Naive B cell (primary cell): Measurements from ENCODE around the gene SRSF4. TPM values are rescaled to one million over a fixed set of nuclear protein-coding genes. Genes with fewer than 3 reads are reported as not detected.

ENCODE experiments used
- ATAC-seq, 2 donors: fragments of 150-1000 bp; cut with Tn5 transposase; 2 replicates each; pipeline ENCODE4 v1.10.0; 2021; ENCODE audit warnings: low read depth in 2 of 2, mild to moderate bottlenecking in 2 of 2, moderate library complexity in 2 of 2
- DNase-seq: peaks from one replicate; pipeline ENCODE4 v3.0.0; 2022
- H3K27ac Mint-ChIP-seq, 6 donors: one replicate each; pipeline ENCODE4 v1.8.0; 2020 to 2022; ENCODE audit warnings: mild to moderate bottlenecking in 6 of 6, mixed read lengths in 6 of 6, moderate library complexity in 5 of 6, inconsistent platforms in 2 of 6
- H3K27me3 Mint-ChIP-seq, 3 donors: one replicate each; pipeline ENCODE4 v1.8.0; 2021 to 2022; ENCODE audit warnings: mixed read lengths in 3 of 3, mild to moderate bottlenecking in 1 of 3
- H3K36me3 Mint-ChIP-seq, 2 donors: one replicate each; pipeline ENCODE4 v1.8.0; 2020 to 2022; ENCODE audit warnings: mixed read lengths in 2 of 2, inconsistent platforms in 1 of 2, mild to moderate bottlenecking in 1 of 2
- H3K4me1 Mint-ChIP-seq, 3 donors: one replicate each; pipeline ENCODE4 v1.8.0; 2020 to 2022; ENCODE audit warnings: mixed read lengths in 3 of 3, inconsistent platforms in 1 of 3, mild to moderate bottlenecking in 1 of 3, moderate library complexity in 1 of 3
- H3K4me3 Mint-ChIP-seq, 8 donors: one replicate each; pipeline ENCODE4 v1.8.0; 2020 to 2022; ENCODE audit warnings: mild to moderate bottlenecking in 8 of 8, mixed read lengths in 8 of 8, moderate library complexity in 8 of 8, inconsistent platforms in 2 of 8
- H3K9me3 Mint-ChIP-seq, 7 donors: one replicate each; pipeline ENCODE4 v1.8.0; 2020 to 2022; ENCODE audit warnings: mixed read lengths in 7 of 7, mild to moderate bottlenecking in 5 of 7, inconsistent platforms in 2 of 7, moderate library complexity in 1 of 7
- polyA plus RNA-seq, 6 donors: library from polyadenylated mRNA; unstranded; fragments of 300-500 nt; fragmentation: Illumina TruSeq; gene quantifications; one replicate each; pipeline ENCODE4 v1.2.3, GENCODE V29; 2021; ENCODE audit warnings: low read depth in 6 of 6

Gene SRSF4
- polyA plus RNA-seq, 6 donors from 2014 or later = 34.7 to 90.6 (median 68.5) TPM

- no peaks in the 10 kb centered on the region for H3K27me3 Mint-ChIP-seq
- no peaks in the 10 kb centered on the region for H3K9me3 Mint-ChIP-seq
- H3K4me1 Mint-ChIP-seq = peaks cover 12 to 26% (median 15%) of the 10 kb centered on the region in 3 donors
- H3K27ac Mint-ChIP-seq = peak overlapping the region in 5 of 6 donors; percentile 54 to 89 (median 66)
- ATAC-seq (peak; percentile 61 to 62), DNase-seq (no peak)
- H3K36me3 Mint-ChIP-seq = peaks cover 4 to 10% of the 10 kb centered on the region in 2 donors
- peak overlapping the region in 1 of 8 donors; percentile 81 for H3K4me3 Mint-ChIP-seq
Observed at GRCh38 chr1:29211086-29212030, 29.7 kb upstream of the SRSF4 start.

DNA sequence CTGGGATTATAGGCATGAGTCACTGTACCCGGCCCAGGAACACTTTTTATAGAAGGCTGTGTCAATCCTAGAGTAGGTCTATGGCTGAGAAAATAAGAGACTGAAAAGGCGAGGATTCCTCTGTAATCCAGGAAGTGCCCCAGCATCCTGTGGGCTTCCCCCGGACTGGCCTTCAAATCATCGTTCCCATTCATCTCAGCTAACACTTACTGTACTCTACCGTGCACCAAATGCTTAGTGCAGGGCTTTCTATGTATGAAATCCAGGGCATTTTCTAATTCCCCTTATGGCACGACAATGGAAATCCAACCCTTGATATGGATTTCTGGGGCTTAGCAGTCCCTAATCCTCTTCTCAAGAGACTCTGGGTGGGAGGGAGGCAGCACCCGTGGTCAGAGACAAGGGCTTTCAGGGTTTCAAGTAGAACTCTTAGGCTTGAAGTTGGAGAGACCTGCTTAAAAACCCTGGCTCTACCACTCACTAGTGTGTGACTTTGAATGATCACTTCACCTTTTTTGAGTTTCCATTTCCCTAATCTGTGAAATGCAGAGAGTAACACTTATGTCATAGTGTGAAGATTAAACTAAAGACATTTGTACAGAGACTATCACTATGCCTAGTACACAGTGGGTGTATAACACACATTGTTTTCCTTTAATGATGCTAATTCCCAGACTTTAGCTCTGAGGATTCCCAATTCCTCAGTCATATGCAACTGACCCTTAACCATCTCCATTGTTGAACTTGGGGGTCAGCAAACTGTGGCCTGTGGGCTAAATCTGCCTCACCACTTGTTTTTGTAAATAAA is 28.8 kb upstream of the SRSF4 start:
- peaks cover 12 to 26% (median 15%) of the 10 kb centered on the region in 3 donors for H3K4me1 Mint-ChIP-seq
- peak; percentile 89 to 92 for ATAC-seq
- DNase-seq = peak; percentile 16
- H3K27ac Mint-ChIP-seq = peak overlapping the region; percentile 8 to 89 (median 61)
- H3K27me3 Mint-ChIP-seq = no peaks in the 10 kb centered on the region
- H3K9me3 Mint-ChIP-seq = no peaks in the 10 kb centered on the region
- H3K4me3 Mint-ChIP-seq = peak overlapping the region in 1 of 8 donors; percentile 40
- H3K36me3 Mint-ChIP-seq = peaks cover 4 to 10% of the 10 kb centered on the region in 2 donors

DNA sequence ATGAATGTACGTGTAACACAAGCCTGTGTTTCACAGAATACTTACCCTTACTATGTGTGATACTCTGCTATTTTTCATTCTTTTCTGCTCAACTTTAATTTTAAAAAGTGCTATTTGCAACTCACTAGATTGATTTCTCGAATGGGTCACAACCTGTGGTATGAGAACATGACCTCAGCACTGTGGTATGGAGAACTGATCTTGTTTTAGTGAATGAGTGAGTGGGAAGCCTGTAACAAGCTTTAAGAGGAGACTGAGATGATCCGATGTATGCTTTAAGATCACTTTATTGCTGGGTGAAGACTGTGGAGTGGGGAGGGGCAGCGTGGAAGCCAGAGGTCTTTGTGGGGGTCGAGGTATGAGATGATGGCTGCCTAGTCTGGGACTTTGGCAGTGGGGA is 27.5 kb upstream of the SRSF4 start:
- Mint-ChIP-seq H3K36me3 (peaks cover 4 to 10% of the 10 kb centered on the region in 2 donors), H3K4me1 (peaks cover 12 to 26% (median 15%) of the 10 kb centered on the region in 3 donors), H3K9me3 (no peaks in the 10 kb centered on the region), H3K27me3 (no peaks in the 10 kb centered on the region), H3K27ac (peak overlapping the region in 2 of 6 donors; percentile 0 to 52), H3K4me3 (peak overlapping the region in 1 of 8 donors; percentile 12)
- ATAC-seq (no peak), DNase-seq (no peak)

- no peak for ATAC-seq
Observed at GRCh38 chr1:29208442-29208841, 26.7 kb upstream of the SRSF4 start.

DNA sequence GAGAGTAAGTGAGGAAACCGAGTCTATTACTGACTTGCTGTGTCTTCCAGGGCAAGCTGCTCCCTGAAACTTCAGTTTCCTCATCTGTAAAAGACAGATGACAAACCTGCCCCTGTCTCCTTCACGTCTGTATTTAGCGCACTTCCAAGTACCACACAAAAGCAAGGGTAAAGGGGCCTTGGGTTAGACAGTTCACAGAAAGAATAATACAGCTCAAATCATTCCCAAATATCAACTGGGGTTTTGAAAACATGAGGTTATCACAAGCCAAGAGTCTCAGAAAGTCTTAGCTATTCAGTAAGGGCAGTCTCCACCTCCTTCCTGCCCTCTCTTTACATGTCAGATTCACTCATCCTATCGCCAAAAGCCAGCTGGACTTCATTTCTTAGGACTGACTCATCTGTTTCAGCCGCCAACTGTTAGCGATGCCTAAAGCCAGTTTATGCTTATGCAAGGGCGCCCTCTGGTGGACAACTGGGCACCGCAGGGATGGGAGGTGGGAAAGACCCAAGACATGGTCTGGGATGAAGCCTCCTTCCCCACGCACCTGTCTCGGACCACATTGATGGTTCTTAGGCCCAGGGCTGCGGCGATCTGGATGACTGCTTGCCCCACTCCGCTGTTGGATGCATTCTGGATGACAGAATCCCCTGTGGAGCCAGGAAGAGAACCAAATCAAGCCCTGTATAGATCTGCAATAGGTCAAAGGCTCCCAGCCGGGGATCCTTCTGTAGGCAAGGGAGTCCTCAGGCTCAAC is 21.1 kb upstream of the SRSF4 start:
- Mint-ChIP-seq H3K9me3 (no peaks in the 10 kb centered on the region), H3K27me3 (no peaks in the 10 kb centered on the region), H3K4me1 (peaks cover 0 to 3% (median 1%) of the 10 kb centered on the region in 3 donors), H3K36me3 (no peaks in the 10 kb centered on the region), H3K27ac (peak overlapping the region in 1 of 6 donors; percentile 63), H3K4me3 (no peak overlapping the region)
- DNase-seq = peak; percentile 72
- ATAC-seq = peak; percentile 93 to 96

More at GRCh38 chr1:29208442-29208841, 26.7 kb upstream of the SRSF4 start:
- Mint-ChIP-seq H3K27ac (peak overlapping the region in 2 of 6 donors; percentile 28 to 85), H3K36me3 (peaks cover 4 to 10% of the 10 kb centered on the region in 2 donors), H3K27me3 (no peaks in the 10 kb centered on the region), H3K9me3 (no peaks in the 10 kb centered on the region), H3K4me3 (no peak overlapping the region), H3K4me1 (peaks cover 12 to 26% (median 15%) of the 10 kb centered on the region in 3 donors)
- DNase-seq = no peak

DNA sequence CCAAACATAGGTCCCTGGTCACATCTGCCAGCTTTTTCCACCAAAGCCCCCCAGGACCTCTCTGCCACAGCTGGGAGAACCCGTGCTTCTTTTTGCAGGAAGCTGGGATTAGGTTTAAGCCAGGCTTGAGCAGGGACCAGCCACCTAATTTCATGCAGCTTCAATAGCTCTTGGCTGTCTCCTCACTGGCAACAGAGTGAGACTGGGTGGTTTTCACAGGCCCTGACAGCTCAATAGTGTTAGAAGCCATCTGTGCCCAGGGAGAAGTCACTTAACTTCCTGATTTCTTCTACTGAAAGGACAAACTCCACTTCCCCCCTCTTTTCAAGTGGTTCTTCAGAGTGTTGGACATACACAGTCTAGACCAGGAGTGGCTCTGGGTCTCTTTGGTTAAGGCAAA is 20.4 kb upstream of the SRSF4 start:
- Mint-ChIP-seq H3K27ac (no peak overlapping the region), H3K4me1 (peaks cover 0 to 3% (median 1%) of the 10 kb centered on the region in 3 donors), H3K36me3 (no peaks in the 10 kb centered on the region), H3K4me3 (no peak overlapping the region), H3K9me3 (no peaks in the 10 kb centered on the region), H3K27me3 (no peaks in the 10 kb centered on the region)
- DNase-seq (no peak), ATAC-seq (no peak)

DNA sequence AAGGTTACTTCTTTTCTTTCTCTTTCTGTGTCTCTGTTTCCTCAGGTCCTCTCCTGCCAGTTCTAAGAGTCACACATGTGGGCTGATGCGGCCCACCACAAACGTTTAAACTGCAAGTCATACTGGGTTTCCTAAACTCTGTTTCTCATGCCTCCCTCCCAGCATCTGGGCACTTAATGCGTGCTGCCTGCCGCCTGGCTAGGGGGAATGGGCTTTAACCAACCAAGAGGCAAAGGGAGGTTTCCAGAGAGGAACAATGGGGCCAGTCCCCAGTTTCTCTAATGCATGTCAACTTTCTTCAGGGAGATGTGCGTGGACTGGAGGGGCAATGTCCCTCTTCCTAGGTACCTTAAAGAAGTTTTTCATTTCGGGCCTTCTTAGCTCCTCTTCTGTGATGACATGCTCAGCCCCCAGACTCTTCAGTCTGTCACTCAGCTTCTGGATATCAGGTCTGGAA is 19.9 kb upstream of the SRSF4 start:
- no peak for ATAC-seq
- DNase-seq = no peak

DNA sequence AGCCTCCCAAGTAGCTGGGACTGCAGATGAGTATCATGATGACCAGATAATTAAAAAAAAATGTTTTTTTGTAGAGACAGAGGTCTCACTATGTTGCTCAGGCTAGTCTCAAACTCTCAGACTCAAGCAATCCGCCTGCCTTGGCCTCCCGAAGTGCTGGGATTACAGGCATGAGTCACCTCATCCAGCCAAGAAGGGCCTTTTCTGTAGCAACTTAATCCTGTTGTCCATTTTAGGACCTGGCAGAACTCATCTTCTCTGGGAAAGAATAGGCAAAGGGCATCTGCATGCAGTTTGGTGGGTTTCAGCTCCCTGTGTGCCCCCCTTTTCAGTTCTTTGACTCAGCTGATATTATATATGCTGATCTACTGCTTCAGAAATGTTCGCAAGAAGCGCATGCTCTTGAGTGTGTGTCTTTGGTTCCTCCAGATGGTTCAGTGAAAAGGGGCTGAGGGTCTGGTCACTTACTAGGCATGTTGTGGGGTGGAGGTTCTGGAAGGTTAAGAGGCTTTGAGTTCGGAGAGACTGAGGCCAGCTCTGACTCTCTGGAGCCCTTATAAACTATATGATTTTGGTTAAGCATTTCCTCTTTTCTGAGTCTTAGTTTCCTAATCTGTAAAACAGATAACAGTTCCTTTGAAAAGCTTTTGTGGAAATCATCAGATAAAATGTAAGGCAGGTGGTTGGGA is 19.4 kb upstream of the SRSF4 start:
- Mint-ChIP-seq H3K36me3 (no peaks in the 10 kb centered on the region), H3K4me1 (peaks cover 0 to 3% (median 1%) of the 10 kb centered on the region in 3 donors), H3K27me3 (no peaks in the 10 kb centered on the region), H3K9me3 (no peaks in the 10 kb centered on the region), H3K4me3 (no peak overlapping the region), H3K27ac (peak overlapping the region in 1 of 6 donors; percentile 27)
- ATAC-seq = no peak
- DNase-seq = no peak

More for the DNA sequence above, 19.9 kb upstream of the SRSF4 start:
- Mint-ChIP-seq H3K36me3 (no peaks in the 10 kb centered on the region), H3K4me1 (peaks cover 0 to 3% (median 1%) of the 10 kb centered on the region in 3 donors), H3K27me3 (no peaks in the 10 kb centered on the region), H3K27ac (no peak overlapping the region), H3K4me3 (no peak overlapping the region), H3K9me3 (no peaks in the 10 kb centered on the region)

- no peaks in the 10 kb centered on the region for H3K27me3 Mint-ChIP-seq
- H3K9me3 Mint-ChIP-seq = no peaks in the 10 kb centered on the region
- no peak for ATAC-seq
- H3K4me1 Mint-ChIP-seq = peaks cover 0 to 3% (median 1%) of the 10 kb centered on the region in 3 donors
- H3K36me3 Mint-ChIP-seq = no peaks in the 10 kb centered on the region
- DNase-seq = no peak
- no peak overlapping the region for H3K4me3 Mint-ChIP-seq
- H3K27ac Mint-ChIP-seq = no peak overlapping the region
Observed at GRCh38 chr1:29197993-29198392, 16.3 kb upstream of the SRSF4 start.

DNA sequence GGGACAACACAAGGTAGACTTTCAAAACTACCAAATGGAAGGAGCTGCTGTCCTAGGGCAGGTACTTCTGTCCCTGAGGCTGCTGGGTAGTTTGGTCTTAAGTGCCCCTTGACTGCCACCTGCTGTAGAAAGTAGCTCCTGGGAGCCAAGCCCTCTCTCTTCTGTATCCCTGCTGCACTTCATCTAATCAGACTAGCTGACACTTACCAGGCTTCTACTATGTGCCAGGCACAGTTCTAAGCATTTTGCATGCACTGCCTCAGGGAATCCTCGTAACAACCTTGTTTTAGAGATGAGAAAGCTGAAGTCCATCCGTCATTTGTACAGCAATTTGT is 15.9 kb upstream of the SRSF4 start:
- H3K27me3 Mint-ChIP-seq = no peaks in the 10 kb centered on the region
- ATAC-seq = peak; percentile 85 to 94
- H3K4me3 Mint-ChIP-seq = no peak overlapping the region
- H3K9me3 Mint-ChIP-seq = no peaks in the 10 kb centered on the region
- H3K36me3 Mint-ChIP-seq = no peaks in the 10 kb centered on the region
- DNase-seq = no peak
- peaks cover 0 to 1% (median 0%) of the 10 kb centered on the region in 3 donors for H3K4me1 Mint-ChIP-seq
- no peak overlapping the region for H3K27ac Mint-ChIP-seq

DNA sequence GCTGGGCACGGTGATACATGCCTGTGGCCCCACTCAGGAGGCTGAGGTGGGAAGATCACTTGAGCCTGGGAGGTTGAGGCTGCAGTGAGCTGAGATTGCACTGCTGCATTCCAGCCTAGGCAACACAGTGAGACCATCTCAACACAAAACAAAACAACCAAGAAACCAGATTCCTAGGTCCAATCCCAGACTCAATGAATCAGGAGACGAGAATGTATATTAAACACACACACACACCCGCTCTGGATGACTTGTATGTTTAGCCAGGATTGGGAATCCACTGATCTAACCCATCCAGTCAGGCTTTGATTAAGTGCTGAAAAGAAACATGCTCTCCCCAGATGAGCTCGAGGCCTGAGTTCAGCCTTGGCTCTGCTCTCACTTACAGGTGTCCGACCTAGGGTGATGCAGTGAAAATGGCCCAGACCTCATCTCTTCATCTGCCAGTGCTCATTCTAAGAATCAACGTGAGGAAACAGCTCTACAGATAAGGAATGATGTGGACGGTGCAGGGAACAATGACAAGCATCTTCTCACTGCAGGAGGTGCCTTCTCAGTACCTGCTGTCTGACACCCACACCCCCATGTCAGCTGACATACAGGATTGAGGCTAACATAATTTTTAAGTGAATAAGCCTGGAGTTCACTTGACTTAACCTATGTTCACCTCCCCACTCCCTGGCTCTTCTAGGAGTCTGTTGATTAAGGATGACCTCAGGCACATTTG is 15.3 kb upstream of the SRSF4 start:
- DNase-seq = no peak
- no peak for ATAC-seq
- Mint-ChIP-seq H3K36me3 (no peaks in the 10 kb centered on the region), H3K9me3 (no peaks in the 10 kb centered on the region), H3K4me3 (no peak overlapping the region), H3K4me1 (peaks cover 0 to 1% (median 0%) of the 10 kb centered on the region in 3 donors), H3K27me3 (no peaks in the 10 kb centered on the region), H3K27ac (no peak overlapping the region)

- Mint-ChIP-seq H3K27me3 (no peaks in the 10 kb centered on the region), H3K4me3 (no peak overlapping the region), H3K36me3 (no peaks in the 10 kb centered on the region), H3K27ac (no peak overlapping the region), H3K9me3 (no peaks in the 10 kb centered on the region), H3K4me1 (no peaks in the 10 kb centered on the region)
- DNase-seq (no peak), ATAC-seq (no peak)
Observed at GRCh38 chr1:29195881-29196291, 14.2 kb upstream of the SRSF4 start.
